IMR-90 (cell line): ENCODE data around the gene DAB2. TPM values are rescaled to one million over a fixed set of nuclear protein-coding genes. Genes with fewer than 3 reads are reported as not detected.
"Not testable (repeated sequence)": the region's sequence is repeated elsewhere in the genome, so short reads cannot be mapped to it uniquely, and the experiment has no call there.

Experiments used
- ATAC-seq: fragments of 200-7000 bp; cut with Tn5 transposase; 2 replicates; pipeline ENCODE4 v1.9.1; 2020; ENCODE audit warnings: low read depth, mild to moderate bottlenecking, moderate library complexity
- BruUV-seq: library from RNA; stranded (reverse); fragments of 400-500 nt; replicated peaks from 2 replicates; lab custom pipeline; 2021; lab: Mats Ljungman, UMichigan
- CTCF ChIA-PET: fragments of 300-600 bp; formaldehyde crosslinking; extraction: SDS; loops from one replicate; lab custom pipeline; 2021; ENCODE audit warnings: antibody characterized with exemption; lab: Yijun Ruan, JAX
- POLR2A ChIA-PET: fragments of 300-600 bp; sonication (Branson Sonifier 250); formaldehyde crosslinking; loops from one replicate; lab custom pipeline; 2022; ENCODE audit warnings: antibody characterized with exemption; ENCODE audit not compliant: unreplicated experiment; lab: Charles Lee
- DNase-seq: peaks from one replicate; pipeline ENCODE4 v3.0.0; 2013
- H2AFZ ChIP-seq: replicated peaks from 2 replicates; pipeline ENCODE3; 2013; ENCODE audit warnings: low read length, mild to moderate bottlenecking; ENCODE audit not compliant: poor library complexity
- H2AK5ac ChIP-seq: 2 replicates; pipeline ENCODE4 v1.6.1; 2013; ENCODE audit warnings: low read depth, low read length, inconsistent platforms
- H2AK9ac ChIP-seq: replicated peaks from 2 replicates; pipeline ENCODE3; 2013; ENCODE audit warnings: mild to moderate bottlenecking, low read depth, low read length, moderate library complexity; ENCODE audit not compliant: poor library complexity
- H2BK120ac ChIP-seq: 2 replicates; pipeline ENCODE4 v1.6.1; 2013; ENCODE audit warnings: low read depth, low read length, inconsistent platforms
- H2BK15ac ChIP-seq: 3 replicates; pipeline ENCODE4 v1.6.1; 2013; ENCODE audit warnings: low read depth, low read length, inconsistent platforms
- H2BK20ac ChIP-seq: 2 replicates; pipeline ENCODE4 v1.6.1; 2013; ENCODE audit warnings: low read depth, mild to moderate bottlenecking, inconsistent platforms, low read length, moderate library complexity
- H2BK5ac ChIP-seq: 2 replicates; pipeline ENCODE4 v1.6.1; 2013; ENCODE audit warnings: mild to moderate bottlenecking, low read depth, low read length, inconsistent platforms; ENCODE audit not compliant: poor library complexity, severe bottlenecking
- H3K14ac ChIP-seq: replicated peaks from 2 replicates; pipeline ENCODE4 v1.6.1; 2013; ENCODE audit warnings: low read depth, low read length, inconsistent platforms
- H3K18ac ChIP-seq: 2 replicates; pipeline ENCODE4 v1.6.1; 2013; ENCODE audit warnings: low read depth, low read length, control low read depth
- H3K23ac ChIP-seq: 2 replicates; pipeline ENCODE4 v1.6.1; 2013; ENCODE audit warnings: low read depth, low read length, inconsistent platforms
- H3K27ac ChIP-seq: 2 replicates; pipeline ENCODE4 v1.5.1; 2013; ENCODE audit warnings: mild to moderate bottlenecking, control low read depth, low read length; ENCODE audit not compliant: insufficient read depth
- H3K27me3 ChIP-seq: 2 replicates; pipeline ENCODE4 v1.6.1; 2013; ENCODE audit warnings: low read length; ENCODE audit not compliant: control insufficient read depth, insufficient read depth
- H3K36me3 ChIP-seq: 2 replicates; pipeline ENCODE4 v1.6.1; 2013; ENCODE audit warnings: low read length, mixed read lengths; ENCODE audit not compliant: control insufficient read depth, insufficient read depth
- H3K4ac ChIP-seq: 2 replicates; pipeline ENCODE4 v1.6.1; 2013; ENCODE audit warnings: low read depth, low read length, inconsistent platforms
- H3K4me1 ChIP-seq: 2 replicates; pipeline ENCODE4 v1.6.1; 2013; ENCODE audit warnings: low read length, mixed read lengths; ENCODE audit not compliant: control insufficient read depth, insufficient read depth
- H3K4me2 ChIP-seq: 2 replicates; pipeline ENCODE4 v1.6.1; 2013; ENCODE audit warnings: low read depth, mild to moderate bottlenecking, control low read depth, low read length, moderate library complexity
- H3K4me3 ChIP-seq: 2 replicates; pipeline ENCODE4 v1.5.1; 2013; ENCODE audit warnings: low read depth, mild to moderate bottlenecking, control low read depth, low read length, moderate library complexity; ENCODE audit not compliant: insufficient read depth
- H3K56ac ChIP-seq: 2 replicates; pipeline ENCODE4 v1.6.1; 2013; ENCODE audit warnings: low read length, inconsistent platforms; ENCODE audit not compliant: insufficient read depth; ENCODE audit errors: extremely low read depth
- H3K79me1 ChIP-seq, 2 experiments: 2 replicates each; pipeline ENCODE4 v1.6.1; 2013; ENCODE audit warnings: low read length in 2 of 2, inconsistent platforms in 1 of 2, low read depth in 1 of 2
- H3K9ac ChIP-seq: 2 replicates; pipeline ENCODE4 v1.6.1; 2013; ENCODE audit warnings: low read depth, low read length, control low read depth
- H3K9me1 ChIP-seq: 2 replicates; pipeline ENCODE4 v1.6.1; 2013; ENCODE audit warnings: low read length, inconsistent platforms; ENCODE audit not compliant: insufficient read depth
- H3K9me3 ChIP-seq: 2 replicates; pipeline ENCODE4 v1.6.1; 2013; ENCODE audit warnings: low read length; ENCODE audit not compliant: control insufficient read depth, insufficient read depth
- H4K20me1 ChIP-seq: 2 replicates; pipeline ENCODE4 v1.6.1; 2013; ENCODE audit warnings: low read length, inconsistent platforms; ENCODE audit not compliant: insufficient read depth
- H4K5ac ChIP-seq: 2 replicates; pipeline ENCODE4 v1.6.1; 2013; ENCODE audit warnings: mild to moderate bottlenecking, low read depth, low read length, control low read depth
- H4K8ac ChIP-seq, 2 experiments: 2 replicates each; pipeline ENCODE4 v1.6.1; 2013; ENCODE audit warnings: low read depth in 2 of 2, low read length in 2 of 2, control low read depth in 1 of 2, inconsistent platforms in 1 of 2
- H4K91ac ChIP-seq: 2 replicates; pipeline ENCODE4 v1.6.1; 2013; ENCODE audit warnings: low read depth, low read length, inconsistent platforms; ENCODE audit not compliant: insufficient read depth
- WGBS, 2 experiments: methylation state at CpG; one replicate each; pipeline versions ENCODE4 v1.1.5 to v1.1.7; 2013; ENCODE audit warnings: missing lambda C conversion rate in 2 of 2; ENCODE audit not compliant: insufficient read length in 1 of 2; ENCODE audit errors: extremely low coverage in 2 of 2; 5-methylcytosine and 5-hydroxymethylcytosine counted together
- dilution Hi-C: fragments of 300-500 bp; cut with HindIII; formaldehyde crosslinking; loops from one replicate; pipeline ENCODE4 v1.14.3; 2018; ENCODE audit warnings: low sequenced_read_pairs; ENCODE audit not compliant: unreplicated experiment
- in situ Hi-C: fragments of 300-500 bp; cut with MboI; formaldehyde crosslinking; loops from 3 replicates; pipeline ENCODE4 v1.14.3; 2019; ENCODE audit warnings: low sequenced_read_pairs, inconsistent platforms, mixed read lengths
- intact Hi-C: fragments of 100-400 bp; cut with micrococcal nuclease; formaldehyde crosslinking; loops from 2 replicates; pipeline ENCODE4 v1.10.0; 2022
- polyA plus RNA-seq, 3 experiments: library from polyadenylated mRNA; depleted of rRNA; stranded (reverse); fragments of >200 nt; gene quantifications; 2 replicates each; pipeline ENCODE4 v1.2.3, GENCODE V29; 2012; ENCODE audit warnings: low replicate concordance in 1 of 3
- total RNA-seq: library from RNA; depleted of rRNA; stranded (reverse); fragments of >200 nt; gene quantifications from 2 replicates; pipeline ENCODE4 v1.2.3, GENCODE V29; 2012

Gene DAB2
- total and polyA plus RNA-seq, 2 of the 4 experiments (the other 2 are of a cell fraction): 50.0 to 101 TPM

DNA sequence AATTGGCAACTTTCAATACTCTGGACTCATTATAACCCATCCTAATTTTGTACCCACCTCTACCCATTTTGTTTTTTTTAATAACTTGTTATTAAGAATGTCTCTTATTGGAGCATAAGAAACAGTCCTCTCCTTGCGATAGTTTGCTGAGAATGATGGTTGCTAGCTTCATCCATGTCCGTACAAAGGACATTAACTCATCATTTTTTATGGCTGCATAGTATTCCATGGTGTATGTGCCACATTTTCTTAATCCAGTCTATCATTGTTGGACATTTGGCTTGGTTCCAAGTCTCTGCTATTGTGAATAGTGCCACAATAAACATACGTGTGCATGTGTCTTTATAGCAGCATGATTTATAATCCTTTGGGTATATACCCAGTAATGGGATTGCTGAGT lies 21.0 kb downstream of the DAB2 start:
- BruUV-seq, H3K27ac ChIP-seq: not testable (repeated sequence)
- CTCF ChIA-PET: interaction anchor here (0.6 to 0.9 kb wide), 3 partner anchors 21 to 904 kb away, joined by 3 read pairs; partner anchors contain the start of gene DAB2

More for the DNA sequence above, 21.0 kb downstream of the DAB2 start:
- H3K9me1 ChIP-seq, H3K18ac ChIP-seq, H3K14ac ChIP-seq, H2BK120ac ChIP-seq, H4K91ac ChIP-seq, H3K56ac ChIP-seq, H3K4me2 ChIP-seq, H2BK15ac ChIP-seq, H2AFZ ChIP-seq, intact Hi-C loops, H2BK5ac ChIP-seq, H3K27me3 ChIP-seq, H2AK5ac ChIP-seq, H2AK9ac ChIP-seq, H3K4me3 ChIP-seq, H3K9ac ChIP-seq, H2BK20ac ChIP-seq, H4K5ac ChIP-seq, H3K4ac ChIP-seq, H4K8ac ChIP-seq, H3K23ac ChIP-seq, H3K9me3 ChIP-seq, ATAC-seq, DNase-seq, in situ Hi-C loops, dilution Hi-C loops: not testable (repeated sequence)
- H4K20me1 ChIP-seq: peaks cover 39% of the 10 kb centered on the region; the same call in 1 of the 2 replicates
- WGBS, 2 experiments: no CpG with 5 or more reads among the region's 3 CpGs
- H3K79me1 ChIP-seq: peaks cover 20 to 67% of the 10 kb centered on the region in 2 experiments
- H3K36me3 ChIP-seq: peaks cover 14% of the 10 kb centered on the region
- POLR2A ChIA-PET: interaction anchor here (0.6 kb wide), 2 partner anchors 102 to 537 kb away, joined by 3 read pairs; no protein-coding TSS in a partner anchor
- peaks cover 21% of the 10 kb centered on the region for H3K4me1 ChIP-seq
